CD14-positive monocyte (primary cell): ENCODE measurements around the gene PDXDC1. TPM values are rescaled to one million over a fixed set of nuclear protein-coding genes. Genes with fewer than 3 reads are reported as not detected.
"Not testable (repeated sequence)": the region's sequence is repeated elsewhere in the genome, so short reads cannot be mapped to it uniquely, and the experiment has no call there.

Experiments used
- DNase-seq, 3 donors: peaks; one replicate each; pipeline ENCODE4 v3.0.0-alpha.2; 2011 to 2022
- H2AFZ ChIP-seq: 2 replicates; pipeline ENCODE4 v1.6.0; 2012; ENCODE audit warnings: mild to moderate bottlenecking, low read depth, low read length, inconsistent platforms; ENCODE audit not compliant: insufficient read depth, poor library complexity, severe bottlenecking
- H3K27ac ChIP-seq, 2 donors: 1 replicate in 1 of 2; 2 replicates in 1 of 2; pipeline ENCODE4 v1.5.1; 2012 to 2013; ENCODE audit warnings: low read length in 2 of 2, control low read depth in 1 of 2, inconsistent platforms in 1 of 2, low read depth in 1 of 2, mild to moderate bottlenecking in 1 of 2
- H3K27me3 ChIP-seq, 2 donors: one replicate each; pipeline versions ENCODE4 v1.6.0 to v1.6.1; 2011 to 2013; ENCODE audit warnings: low read length in 2 of 2; ENCODE audit not compliant: control insufficient read depth in 2 of 2, insufficient read depth in 2 of 2
- H3K36me3 ChIP-seq, 2 donors: replicated peaks in 1 of 2; 1 replicate in 1 of 2; 2 replicates in 1 of 2; pipeline versions ENCODE4 v1.5.1 to v1.6.1; 2012 to 2013; ENCODE audit warnings: low read length in 2 of 2, control low read depth in 1 of 2, inconsistent platforms in 1 of 2, mild to moderate bottlenecking in 1 of 2; ENCODE audit not compliant: insufficient read depth in 2 of 2, control insufficient read depth in 1 of 2
- H3K4me1 ChIP-seq, 2 donors: 1 replicate in 1 of 2; 2 replicates in 1 of 2; pipeline versions ENCODE4 v1.5.1 to v1.6.1; 2012 to 2013; ENCODE audit warnings: low read length in 2 of 2, control low read depth in 1 of 2, inconsistent platforms in 1 of 2, mild to moderate bottlenecking in 1 of 2, moderate library complexity in 1 of 2; ENCODE audit not compliant: insufficient read depth in 2 of 2, control insufficient read depth in 1 of 2
- H3K4me2 ChIP-seq: replicated peaks from 2 replicates; pipeline ENCODE3; 2012; ENCODE audit warnings: low read length, moderate library complexity, mild to moderate bottlenecking; ENCODE audit not compliant: poor library complexity, severe bottlenecking; ENCODE audit errors: extremely low read depth
- H3K4me3 ChIP-seq, 3 experiments: fragments of 200-600 bp in 1 of 3; sonication (generic) in 1 of 3; replicated peaks in 1 of 3; 1 replicate in 2 of 3; 2 replicates in 1 of 3; pipeline ENCODE4 v1.5.1; 2011 to 2013; ENCODE audit warnings: low read length in 3 of 3, mild to moderate bottlenecking in 3 of 3, control low read depth in 2 of 3, low read depth in 2 of 3, inconsistent platforms in 1 of 3, moderate library complexity in 1 of 3
- H3K79me2 ChIP-seq: 2 replicates; pipeline ENCODE4 v1.6.0; 2012; ENCODE audit warnings: mild to moderate bottlenecking, control low read depth, inconsistent platforms, low read length, moderate library complexity; ENCODE audit not compliant: insufficient read depth
- H3K9ac ChIP-seq: 2 replicates; pipeline ENCODE4 v1.6.0; 2017; ENCODE audit warnings: low read length, mild to moderate bottlenecking; ENCODE audit not compliant: insufficient read depth, poor library complexity, severe bottlenecking
- H3K9me3 ChIP-seq, 2 donors: replicated peaks in 1 of 2; 1 replicate in 1 of 2; 2 replicates in 1 of 2; pipeline versions ENCODE4 v1.5.1 to v1.6.1; 2012 to 2013; ENCODE audit warnings: low read length in 2 of 2, control low read depth in 1 of 2; ENCODE audit not compliant: control insufficient read depth in 1 of 2, insufficient read depth in 1 of 2
- H4K20me1 ChIP-seq: 2 replicates; pipeline ENCODE4 v1.6.0; 2012; ENCODE audit warnings: mild to moderate bottlenecking, low read length, control low read depth, moderate library complexity; ENCODE audit not compliant: insufficient read depth
- H3K27ac Mint-ChIP-seq, 7 donors: one replicate each; pipeline ENCODE4 v1.8.0; 2020; ENCODE audit warnings: mild to moderate bottlenecking in 7 of 7, mixed read lengths in 7 of 7, moderate library complexity in 6 of 7, inconsistent platforms in 2 of 7
- H3K27me3 Mint-ChIP-seq, 3 donors: one replicate each; pipeline ENCODE4 v1.8.0; 2021 to 2022; ENCODE audit warnings: low read depth in 3 of 3, mild to moderate bottlenecking in 3 of 3, mixed read lengths in 3 of 3, moderate library complexity in 3 of 3, inconsistent platforms in 1 of 3
- H3K36me3 Mint-ChIP-seq, 2 donors: one replicate each; pipeline ENCODE4 v1.8.0; 2020; ENCODE audit warnings: mixed read lengths in 2 of 2, inconsistent platforms in 1 of 2, mild to moderate bottlenecking in 1 of 2
- H3K4me1 Mint-ChIP-seq: one replicate; pipeline ENCODE4 v1.8.0; 2020; ENCODE audit warnings: mild to moderate bottlenecking, mixed read lengths
- H3K4me3 Mint-ChIP-seq, 2 donors: one replicate each; pipeline ENCODE4 v1.8.0; 2020; ENCODE audit warnings: mild to moderate bottlenecking in 2 of 2, mixed read lengths in 2 of 2, moderate library complexity in 1 of 2
- H3K9me3 Mint-ChIP-seq, 7 donors: one replicate each; pipeline ENCODE4 v1.8.0; 2020 to 2022; ENCODE audit warnings: mixed read lengths in 7 of 7, mild to moderate bottlenecking in 6 of 7, moderate library complexity in 6 of 7, inconsistent platforms in 2 of 7
- WGBS: methylation state at CpG from one replicate; pipeline ENCODE4 v1.1.5; 2013; ENCODE audit warnings: missing lambda C conversion rate; ENCODE audit not compliant: insufficient coverage; 5-methylcytosine and 5-hydroxymethylcytosine counted together
- intact Hi-C, 2 donors: fragments of 100-400 bp; cut with micrococcal nuclease; formaldehyde crosslinking; loops; one replicate each; pipeline versions ENCODE4 v1.15.0 to v1.15.1; 2023
- polyA plus RNA-seq, 3 donors: library from polyadenylated mRNA; depleted of rRNA in 1 of 3; unstranded in 2 of 3; stranded (reverse) in 1 of 3; fragments of 300-500 nt in 2 of 3; fragments of >200 nt in 1 of 3; fragmentation: Illumina TruSeq in 2 of 3; gene quantifications; 1 replicate in 2 of 3; 2 replicates in 1 of 3; pipeline ENCODE4 v1.2.3, GENCODE V29; 2012 to 2021

The PDXDC1 gene
- polyA plus RNA-seq, 3 donors = 22.3 to 50.1 (median 36.0) TPM

DNA sequence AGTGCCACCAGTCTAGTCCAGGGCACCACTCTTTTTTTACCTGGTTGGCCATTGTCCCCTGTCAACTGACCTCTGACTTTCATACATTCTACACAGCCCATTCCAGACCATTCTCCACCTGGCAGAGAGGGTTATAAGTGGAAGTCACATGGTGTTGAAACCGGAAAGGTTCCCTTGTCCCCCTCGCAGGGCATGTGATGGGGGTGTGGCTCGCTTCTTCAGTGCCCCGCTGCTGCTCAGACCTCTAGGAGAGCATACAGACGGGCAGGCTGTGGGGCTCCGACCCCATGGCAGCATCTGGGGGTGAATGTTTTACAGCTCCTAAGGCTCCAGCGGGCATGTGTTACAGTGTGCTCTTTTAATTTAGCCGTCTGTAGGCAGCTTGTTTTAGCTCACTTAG lies 52.2 kb downstream of the PDXDC1 start:
- H3K79me2 ChIP-seq, H3K4me3 ChIP-seq, H3K27me3 ChIP-seq, H3K9me3 Mint-ChIP-seq, H3K9ac ChIP-seq, H3K27me3 Mint-ChIP-seq, H3K27ac ChIP-seq, H4K20me1 ChIP-seq, H2AFZ ChIP-seq, H3K4me2 ChIP-seq, H3K4me3 Mint-ChIP-seq, H3K4me1 ChIP-seq, intact Hi-C loops, H3K9me3 ChIP-seq, DNase-seq: not testable (repeated sequence)
- 57% methylated on average over 4 of the region's 8 CpGs for WGBS
- peaks cover 72 to 95% of the 10 kb centered on the region in 2 donors for H3K36me3 ChIP-seq
- Mint-ChIP-seq H3K27ac (peak overlapping the region in 4 of 7 donors; percentile 2 to 85 (median 45)), H3K36me3 (peaks cover 84 to 92% of the 10 kb centered on the region in 2 donors), H3K4me1 (peaks cover 13% of the 10 kb centered on the region)

DNA sequence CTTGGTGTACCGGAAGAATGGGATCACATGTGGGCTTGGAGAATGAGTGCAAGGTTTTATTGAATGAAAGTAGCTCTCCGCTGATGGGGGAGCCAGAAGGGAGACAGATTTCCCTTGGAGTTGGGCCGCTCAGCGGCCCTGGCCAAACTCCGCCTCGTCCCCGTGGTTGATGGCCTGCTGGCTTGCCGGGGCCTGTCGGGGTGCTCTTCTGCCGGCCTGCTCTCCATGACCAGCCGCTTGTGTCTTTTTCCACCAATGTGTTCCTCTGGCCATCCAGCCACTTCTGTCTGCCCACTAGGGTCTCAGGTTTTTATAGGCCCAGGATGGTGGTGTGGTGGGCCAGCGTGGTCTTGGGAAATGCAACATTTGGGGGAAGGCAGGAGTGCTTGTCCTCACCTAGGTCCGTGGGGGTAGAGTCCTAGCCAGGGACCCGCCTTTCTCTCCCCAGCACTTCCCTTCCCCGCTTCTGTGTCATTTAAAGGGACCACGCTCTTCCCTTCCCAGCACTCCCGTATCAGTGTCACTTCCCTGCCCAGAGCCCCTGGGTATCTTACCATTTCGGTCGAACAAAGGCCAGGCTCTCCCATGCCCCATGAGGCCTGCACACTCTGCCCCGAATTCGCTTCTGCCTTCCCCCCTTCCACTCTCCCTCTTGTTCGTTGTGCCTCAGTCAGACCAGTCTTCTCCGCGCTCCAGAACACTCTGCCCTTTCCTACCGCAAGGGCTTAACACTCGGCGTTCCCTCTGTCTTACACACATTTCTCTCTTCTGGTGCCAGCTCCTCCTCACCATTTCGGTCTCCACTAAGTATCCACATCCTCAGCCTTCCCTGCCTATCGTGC lies 52.9 kb downstream of the PDXDC1 start:
- 94% methylated on average over 24 of the region's 29 CpGs for WGBS
- H3K4me1 ChIP-seq, H3K9ac ChIP-seq, H3K27me3 ChIP-seq, H2AFZ ChIP-seq, H3K4me3 ChIP-seq, intact Hi-C loops, H3K4me3 Mint-ChIP-seq, H3K27me3 Mint-ChIP-seq, H3K9me3 Mint-ChIP-seq, H3K9me3 ChIP-seq, H3K27ac ChIP-seq, H4K20me1 ChIP-seq, DNase-seq, H3K4me2 ChIP-seq, H3K79me2 ChIP-seq: not testable (repeated sequence)
- Mint-ChIP-seq H3K27ac (peak overlapping the region in 4 of 7 donors; percentile 4 to 85 (median 28)), H3K4me1 (peaks cover 13% of the 10 kb centered on the region), H3K36me3 (peaks cover 83 to 92% of the 10 kb centered on the region in 2 donors)
- H3K36me3 ChIP-seq = peaks cover 72 to 95% of the 10 kb centered on the region in 2 donors

DNA sequence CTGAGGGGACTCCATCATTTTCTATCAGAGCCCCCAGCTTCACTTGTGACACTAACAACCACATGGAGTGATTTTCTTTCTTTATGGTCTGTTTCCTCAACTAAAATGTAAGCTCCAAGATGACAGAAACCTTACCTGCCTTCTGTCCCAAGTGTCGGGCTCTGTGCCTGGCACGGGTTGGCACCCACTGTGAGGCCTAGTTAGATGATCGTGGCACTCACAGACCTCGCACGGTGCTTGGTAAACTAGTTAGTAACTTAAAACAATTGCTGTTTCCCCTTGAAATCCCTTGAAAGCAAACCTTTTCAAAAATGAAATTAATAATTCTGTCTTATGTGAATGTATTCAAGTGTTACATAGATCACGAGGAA lies 53.5 kb downstream of the PDXDC1 start:
- peaks cover 72 to 95% of the 10 kb centered on the region in 2 donors for H3K36me3 ChIP-seq
- H3K4me3 Mint-ChIP-seq = not testable (repeated sequence)

DNA sequence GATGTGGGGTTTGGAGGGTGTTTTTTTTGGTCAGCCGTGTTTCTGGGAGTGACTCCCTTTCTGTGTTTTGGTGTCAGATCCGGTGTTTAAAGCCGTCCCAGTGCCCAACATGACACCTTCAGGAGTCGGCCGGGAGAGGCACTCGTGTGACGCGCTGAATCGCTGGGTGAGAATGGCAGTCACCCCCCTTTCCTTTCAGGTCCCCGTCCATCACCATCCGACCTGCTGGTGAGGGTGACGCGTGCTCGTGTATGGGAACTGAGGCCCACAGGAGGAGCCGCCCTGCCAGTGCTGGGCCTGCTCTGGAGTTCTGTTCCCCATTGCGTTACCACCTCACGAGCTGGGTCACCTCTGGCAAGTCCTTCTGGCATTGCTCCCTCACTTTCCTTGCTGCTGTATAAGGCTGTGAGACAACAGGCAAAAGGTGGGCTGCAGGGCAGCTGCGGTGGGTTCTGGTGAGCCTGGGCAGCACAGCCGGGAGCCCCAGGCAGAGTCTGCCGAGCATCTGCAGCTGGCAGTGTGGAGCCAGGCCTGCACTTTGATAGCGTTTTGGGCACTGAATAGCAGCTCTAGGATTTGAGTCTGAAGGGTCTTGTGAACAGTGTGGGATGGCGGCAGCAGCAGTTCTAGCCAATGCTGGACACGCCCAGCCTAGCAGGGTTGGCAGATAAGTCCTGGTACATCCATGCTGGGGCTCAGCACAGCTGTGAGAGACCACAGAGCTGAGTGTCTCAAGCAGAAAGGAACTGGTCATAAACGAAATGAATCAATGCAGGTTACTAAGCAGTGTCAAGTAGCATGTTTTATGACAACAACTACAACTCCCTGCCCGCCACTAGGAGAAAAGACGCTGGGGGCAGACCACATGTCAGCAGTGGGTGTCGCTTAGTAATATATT lies 54.2 kb downstream of the PDXDC1 start:
- H3K9me3 ChIP-seq, H3K27ac ChIP-seq, H4K20me1 ChIP-seq, H3K27me3 ChIP-seq, H3K4me2 ChIP-seq, H3K9me3 Mint-ChIP-seq, H3K4me3 Mint-ChIP-seq, H3K9ac ChIP-seq, H3K4me1 ChIP-seq, intact Hi-C loops, DNase-seq, H3K79me2 ChIP-seq, H2AFZ ChIP-seq, H3K27me3 Mint-ChIP-seq, H3K4me3 ChIP-seq: not testable (repeated sequence)
- Mint-ChIP-seq H3K4me1 (peaks cover 13% of the 10 kb centered on the region), H3K36me3 (peaks cover 83 to 92% of the 10 kb centered on the region in 2 donors), H3K27ac (peak overlapping the region in 3 of 7 donors; percentile 5 to 81 (median 18))
- WGBS = 96% methylated on average over 20 of the region's 27 CpGs
- peaks cover 72 to 95% of the 10 kb centered on the region in 2 donors for H3K36me3 ChIP-seq

More for the DNA sequence above, 53.5 kb downstream of the PDXDC1 start:
- H3K4me1 ChIP-seq, H3K4me3 ChIP-seq, H3K9ac ChIP-seq, H3K27ac ChIP-seq, H3K79me2 ChIP-seq, DNase-seq, H3K27me3 ChIP-seq, intact Hi-C loops, H3K4me2 ChIP-seq, H3K9me3 Mint-ChIP-seq, H2AFZ ChIP-seq, H3K27me3 Mint-ChIP-seq, H4K20me1 ChIP-seq, H3K9me3 ChIP-seq: not testable (repeated sequence)
- WGBS = 100% methylated on average over 3 of the region's 6 CpGs
- H3K27ac Mint-ChIP-seq = peak overlapping the region in 3 of 7 donors; percentile 14 to 29 (median 17)
- peaks cover 83 to 92% of the 10 kb centered on the region in 2 donors for H3K36me3 Mint-ChIP-seq
- peaks cover 13% of the 10 kb centered on the region for H3K4me1 Mint-ChIP-seq
